ENCODE measurements around the gene PREX1. TPM values are rescaled to one million over a fixed set of nuclear protein-coding genes. Genes with fewer than 3 reads are reported as not detected.
A peak's percentile ranks its signal among the peaks of the same experiment; 100 is the strongest.

Gene PREX1
- total RNA-seq, 2 donors from 2014 or later = 132 to 167 TPM

DNA sequence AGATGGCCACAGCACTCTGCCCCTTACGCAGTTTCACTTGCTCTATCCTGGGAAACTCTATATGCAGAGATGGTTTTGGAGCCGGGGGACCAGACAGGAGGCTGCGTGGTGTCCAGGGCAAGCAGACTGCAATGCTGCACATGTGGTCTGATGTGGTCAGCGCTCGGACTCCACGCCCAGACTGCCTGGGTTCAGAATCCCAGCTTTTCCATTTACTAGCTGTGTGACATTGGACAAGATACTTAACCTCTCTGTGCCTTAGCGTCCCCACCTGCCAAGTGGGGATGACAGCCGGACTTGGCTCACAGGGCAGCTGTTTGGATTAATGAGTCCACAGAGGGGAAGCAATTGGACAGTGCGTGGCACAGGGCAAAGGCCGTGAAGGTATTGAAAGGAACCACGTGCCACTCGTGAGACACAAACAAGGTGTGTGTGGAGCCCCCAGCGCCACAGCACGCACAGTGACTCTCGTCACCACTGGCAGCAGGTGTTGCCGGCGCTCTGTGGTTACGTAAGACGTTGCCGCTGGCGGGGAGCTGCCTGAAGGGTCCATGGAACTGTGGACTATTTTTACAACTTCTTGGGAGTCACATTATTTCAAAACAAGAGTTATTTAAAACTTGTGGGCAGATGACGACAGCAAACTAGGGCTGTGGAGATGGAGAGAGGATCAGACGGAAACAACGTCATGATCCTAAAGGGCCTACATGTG is 201.4 kb downstream of the PREX1 start:
- peak; percentile 49 for DNase-seq (ENCODE audit: low spot score)
- H3K4me3 Mint-ChIP-seq = no peak overlapping the region
- no peak for ATAC-seq
- H3K27me3 Mint-ChIP-seq = no peaks in the 10 kb centered on the region
- peaks cover under 1 to 13% of the 10 kb centered on the region in 2 donors for H3K4me1 Mint-ChIP-seq (ENCODE audit: low read depth in 2 of 2)
- H3K9me3 Mint-ChIP-seq = no peaks in the 10 kb centered on the region
- H3K36me3 Mint-ChIP-seq = peaks cover 4% of the 10 kb centered on the region
- H3K27ac Mint-ChIP-seq = peak overlapping the region; percentile 59 to 88

DNA sequence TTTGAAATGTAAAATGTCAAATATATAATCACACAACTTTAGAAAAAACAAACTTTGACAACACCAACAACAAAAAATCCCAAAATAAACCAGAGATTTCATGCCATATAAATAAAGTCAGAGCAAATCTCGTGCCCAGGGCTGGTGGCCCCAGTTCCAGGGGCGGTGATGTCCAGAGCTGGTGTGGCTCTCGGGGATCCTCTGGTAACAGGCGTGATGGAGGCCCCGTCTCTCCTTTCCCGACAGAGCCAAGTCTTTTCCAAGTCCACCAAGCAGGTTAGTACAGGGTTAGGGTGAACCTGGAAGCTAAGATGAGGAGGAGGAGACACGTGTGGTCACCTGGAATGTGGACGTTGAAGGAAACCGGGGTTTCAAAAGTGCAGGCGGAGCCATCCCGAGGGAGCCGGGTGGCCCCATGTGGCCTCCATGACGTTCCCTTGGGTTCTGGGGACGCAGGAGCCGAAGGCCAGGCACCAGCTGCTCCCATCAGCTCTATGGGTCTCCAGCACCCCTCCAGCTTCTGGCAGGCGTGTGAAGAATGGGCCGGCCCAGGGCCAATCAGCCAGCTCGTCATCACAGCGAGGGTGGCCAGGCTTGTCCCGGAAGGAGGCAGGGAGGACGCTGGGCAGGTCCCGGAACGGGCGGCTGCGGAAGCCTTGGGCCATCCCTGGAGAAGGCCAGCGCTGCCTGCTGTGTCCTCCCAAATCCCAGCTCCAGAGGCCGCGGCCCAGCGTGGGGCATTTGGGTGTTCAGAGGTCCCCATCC is 202.5 kb downstream of the PREX1 start:
- H3K27ac Mint-ChIP-seq = peak overlapping the region in 1 of 2 donors; percentile 27
- no peak overlapping the region for H3K4me3 Mint-ChIP-seq
- DNase-seq (ENCODE audit: low spot score) (peak; percentile 57), ATAC-seq (no peak)
- H3K36me3 Mint-ChIP-seq = peaks cover 4% of the 10 kb centered on the region
- H3K9me3 Mint-ChIP-seq = no peaks in the 10 kb centered on the region
- H3K4me1 Mint-ChIP-seq (ENCODE audit: low read depth in 2 of 2) = peaks cover 10 to 23% of the 10 kb centered on the region in 2 donors
- no peaks in the 10 kb centered on the region for H3K27me3 Mint-ChIP-seq

DNA sequence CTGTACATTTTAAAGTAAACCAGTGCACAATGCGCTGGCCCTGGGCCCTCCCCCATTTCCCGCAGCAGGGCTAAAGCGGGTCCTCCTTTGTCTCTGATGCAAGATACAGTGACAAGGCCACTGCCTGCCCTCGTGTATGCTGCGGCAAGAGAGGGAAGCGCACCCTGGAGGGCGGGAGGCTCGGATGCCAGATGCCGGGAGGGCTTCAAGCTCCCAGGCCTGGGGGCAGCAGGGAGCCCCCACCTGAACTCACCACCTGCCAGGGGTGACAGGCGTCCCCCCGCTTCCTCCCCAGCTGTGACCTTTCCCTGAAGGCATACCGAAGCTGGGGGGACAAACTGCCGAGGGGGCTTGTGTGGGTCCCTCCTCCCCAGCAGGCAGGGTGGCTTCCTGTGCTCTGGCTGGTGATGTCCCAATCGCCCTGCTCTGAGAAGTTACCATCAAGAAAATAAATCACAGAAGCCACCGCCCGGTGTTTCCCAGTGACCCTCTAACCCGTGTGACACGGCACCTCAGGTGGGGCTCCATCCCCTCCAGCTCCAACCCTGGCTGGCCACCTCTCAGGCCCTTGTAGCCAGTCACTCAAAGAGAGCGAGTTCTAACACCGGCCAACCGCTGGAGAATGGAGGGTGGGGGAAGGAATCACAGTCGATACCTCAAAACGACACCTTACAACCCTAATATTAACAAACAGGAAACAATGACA is 203.3 kb downstream of the PREX1 start:
- Mint-ChIP-seq H3K36me3 (peaks cover 4% of the 10 kb centered on the region), H3K27me3 (no peaks in the 10 kb centered on the region), H3K4me3 (no peak overlapping the region), H3K27ac (peak overlapping the region in 1 of 2 donors; percentile 27), H3K4me1 (ENCODE audit: low read depth in 2 of 2) (peaks cover 10 to 23% of the 10 kb centered on the region in 2 donors), H3K9me3 (no peaks in the 10 kb centered on the region)
- DNase-seq (ENCODE audit: low spot score) = no peak
- ATAC-seq = no peak

DNA sequence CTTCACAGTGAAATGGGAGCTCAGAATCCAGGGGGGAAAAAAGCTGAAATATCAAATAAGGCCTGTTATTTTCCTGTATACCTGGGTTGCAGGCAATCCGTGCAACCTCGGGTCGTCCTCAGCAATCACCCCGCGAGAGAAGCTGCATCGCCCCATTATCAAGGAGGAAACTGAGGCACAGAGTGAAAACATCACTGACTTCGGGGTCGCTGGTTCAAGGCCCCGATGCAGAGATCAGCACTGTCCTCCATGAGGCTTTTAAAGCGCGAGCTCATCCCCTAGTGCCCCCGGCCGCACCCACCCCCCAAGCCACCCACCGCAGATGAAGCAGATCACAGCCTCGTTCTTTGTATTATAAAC is 203.9 kb downstream of the PREX1 start:
- no peak for DNase-seq (ENCODE audit: low spot score)
- Mint-ChIP-seq H3K4me3 (no peak overlapping the region), H3K9me3 (no peaks in the 10 kb centered on the region), H3K4me1 (ENCODE audit: low read depth in 2 of 2) (peaks cover 10 to 23% of the 10 kb centered on the region in 2 donors), H3K27ac (no peak overlapping the region), H3K36me3 (peaks cover 4% of the 10 kb centered on the region), H3K27me3 (no peaks in the 10 kb centered on the region)
- ATAC-seq = no peak

- ATAC-seq = no peak
- Mint-ChIP-seq H3K27me3 (no peaks in the 10 kb centered on the region), H3K27ac (peak overlapping the region in 1 of 2 donors; percentile 29), H3K4me1 (ENCODE audit: low read depth in 2 of 2) (peaks cover 10 to 20% of the 10 kb centered on the region in 2 donors), H3K9me3 (no peaks in the 10 kb centered on the region), H3K4me3 (no peak overlapping the region), H3K36me3 (peaks cover 4% of the 10 kb centered on the region)
- DNase-seq (ENCODE audit: low spot score) = peak; percentile 29
These were observed 204.5 kb downstream of the PREX1 start for GRCh38 chr20:48623176-48623905.

- Mint-ChIP-seq H3K36me3 (peaks cover 4% of the 10 kb centered on the region), H3K4me3 (no peak overlapping the region), H3K9me3 (no peaks in the 10 kb centered on the region), H3K4me1 (ENCODE audit: low read depth in 2 of 2) (peaks cover 10 to 20% of the 10 kb centered on the region in 2 donors), H3K27me3 (no peaks in the 10 kb centered on the region), H3K27ac (peak overlapping the region; percentile 19 to 29)
- ATAC-seq = no peak
- peak; percentile 23 for DNase-seq (ENCODE audit: low spot score)
These were observed 205.4 kb downstream of the PREX1 start for GRCh38 chr20:48622421-48622820.

DNA sequence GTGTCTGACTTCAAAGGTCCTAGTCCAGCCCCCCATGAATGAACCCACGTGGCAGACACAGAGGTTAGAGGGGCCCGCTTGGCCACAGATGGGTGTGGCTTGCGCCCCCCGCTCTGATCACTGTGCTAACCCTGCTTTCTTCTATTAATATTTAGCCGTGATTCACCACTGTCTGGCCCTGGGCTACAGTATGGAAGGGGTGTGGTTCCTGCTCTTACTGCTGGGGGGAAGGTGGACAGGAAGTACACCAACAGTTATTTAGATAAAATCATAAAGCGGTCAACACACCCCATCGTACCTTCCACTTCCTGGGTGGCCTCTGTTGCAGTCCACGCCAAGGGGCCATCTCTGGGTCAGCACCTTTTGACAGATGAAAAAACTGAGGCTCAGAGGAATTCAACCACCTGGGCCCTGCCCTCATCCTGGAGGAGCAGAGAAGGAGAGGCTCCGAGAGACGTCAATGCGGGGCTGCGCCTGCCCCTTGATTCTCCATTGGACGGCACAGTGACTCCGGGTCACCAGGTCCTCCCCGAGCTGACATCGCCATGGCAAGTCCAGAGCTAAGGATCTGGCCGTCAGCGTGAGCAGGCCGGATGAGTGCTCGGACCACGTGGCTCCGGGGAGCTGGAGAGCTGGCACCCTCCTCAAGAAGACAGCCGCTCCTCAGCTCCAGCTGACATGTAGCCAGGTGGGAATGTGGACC is 206.3 kb downstream of the PREX1 start:
- no peaks in the 10 kb centered on the region for H3K9me3 Mint-ChIP-seq
- ATAC-seq (peak; percentile 33 to 41), DNase-seq (ENCODE audit: low spot score) (peak; percentile 53)
- no peak overlapping the region for H3K4me3 Mint-ChIP-seq
- H3K4me1 Mint-ChIP-seq (ENCODE audit: low read depth in 2 of 2) = peaks cover 10 to 17% of the 10 kb centered on the region in 2 donors
- H3K27me3 Mint-ChIP-seq = no peaks in the 10 kb centered on the region
- H3K36me3 Mint-ChIP-seq = peaks cover 1% of the 10 kb centered on the region
- peak overlapping the region; percentile 19 to 68 for H3K27ac Mint-ChIP-seq

GRCh38 chr20:48620507-48621375 is 207.1 kb downstream of the PREX1 start:
- ATAC-seq = peak; percentile 76 to 77
- no peaks in the 10 kb centered on the region for H3K36me3 Mint-ChIP-seq
- DNase-seq (ENCODE audit: low spot score) = peak; percentile 69
- no peaks in the 10 kb centered on the region for H3K27me3 Mint-ChIP-seq
- peak overlapping the region; percentile 66 for H3K4me3 Mint-ChIP-seq
- peak overlapping the region; percentile 18 to 68 for H3K27ac Mint-ChIP-seq
- peaks cover 10 to 16% of the 10 kb centered on the region in 2 donors for H3K4me1 Mint-ChIP-seq (ENCODE audit: low read depth in 2 of 2)
- H3K9me3 Mint-ChIP-seq = no peaks in the 10 kb centered on the region

GRCh38 chr20:48620154-48620506 is 207.7 kb downstream of the PREX1 start:
- H3K36me3 Mint-ChIP-seq = no peaks in the 10 kb centered on the region
- no peaks in the 10 kb centered on the region for H3K27me3 Mint-ChIP-seq
- peak overlapping the region in 1 of 2 donors; percentile 18 for H3K27ac Mint-ChIP-seq
- H3K4me1 Mint-ChIP-seq (ENCODE audit: low read depth in 2 of 2) = peaks cover 10 to 16% of the 10 kb centered on the region in 2 donors
- H3K9me3 Mint-ChIP-seq = no peaks in the 10 kb centered on the region
- no peak for ATAC-seq
- peak; percentile 49 for DNase-seq (ENCODE audit: low spot score)
- H3K4me3 Mint-ChIP-seq = no peak overlapping the region

DNA sequence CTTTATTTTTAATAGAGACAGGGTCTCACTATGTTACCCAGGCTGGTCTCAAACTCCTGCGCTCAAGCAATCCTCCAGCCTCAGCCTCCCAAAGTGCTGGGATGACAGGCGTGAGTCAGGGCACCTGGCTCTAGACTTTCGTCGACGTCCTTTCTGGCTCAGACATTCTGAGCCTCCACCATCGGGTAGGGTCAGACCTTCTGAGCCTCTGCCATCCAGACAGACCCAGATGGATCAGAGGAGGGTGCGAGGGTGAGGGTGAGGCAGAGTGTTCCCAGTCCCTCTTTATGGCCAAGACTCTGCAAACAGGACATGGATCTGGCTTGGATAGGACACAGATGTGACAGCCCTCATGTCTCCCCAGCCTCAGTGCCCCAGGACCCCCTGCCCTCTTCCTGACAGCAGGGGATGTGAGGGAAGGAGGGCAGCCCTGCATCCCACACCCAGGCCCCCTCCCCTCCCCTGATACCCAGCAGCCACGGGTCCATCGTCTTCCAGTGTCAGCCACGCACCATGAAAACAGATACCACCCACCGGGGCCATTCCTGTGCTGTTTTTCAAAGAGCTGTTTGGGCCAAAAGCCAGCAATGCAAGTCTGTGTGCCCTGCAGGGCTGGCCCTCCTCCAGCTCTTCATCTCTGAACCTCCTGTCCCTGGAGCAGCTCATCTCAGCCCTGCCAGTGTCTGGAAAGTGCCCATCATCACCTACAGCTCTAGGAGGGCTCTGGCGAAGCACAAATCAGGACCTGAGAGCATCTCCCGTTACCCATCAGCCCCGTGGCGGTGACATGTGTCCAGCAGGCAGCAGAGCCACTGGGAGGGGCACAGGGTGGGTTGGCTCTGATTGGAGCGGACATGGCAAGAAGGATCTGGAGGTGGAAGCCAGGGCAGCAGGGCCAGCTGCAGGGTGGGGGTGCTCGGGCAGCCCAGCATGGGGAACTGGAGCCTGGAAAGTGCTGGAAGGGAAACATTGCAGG is 208.4 kb downstream of the PREX1 start:
- ATAC-seq (no peak), DNase-seq (ENCODE audit: low spot score) (peak; percentile 51)
- H3K4me1 Mint-ChIP-seq (ENCODE audit: low read depth in 2 of 2) = peaks cover 10 to 16% of the 10 kb centered on the region in 2 donors
- H3K27ac Mint-ChIP-seq = no peak overlapping the region
- H3K36me3 Mint-ChIP-seq = no peaks in the 10 kb centered on the region
- H3K9me3 Mint-ChIP-seq = no peaks in the 10 kb centered on the region
- H3K4me3 Mint-ChIP-seq = no peak overlapping the region
- H3K27me3 Mint-ChIP-seq = no peaks in the 10 kb centered on the region

- no peaks in the 10 kb centered on the region for H3K27me3 Mint-ChIP-seq
- ATAC-seq (no peak), DNase-seq (ENCODE audit: low spot score) (peak; percentile 32)
- no peak overlapping the region for H3K27ac Mint-ChIP-seq
- no peak overlapping the region for H3K4me3 Mint-ChIP-seq
- peaks cover 10 to 16% of the 10 kb centered on the region in 2 donors for H3K4me1 Mint-ChIP-seq (ENCODE audit: low read depth in 2 of 2)
- H3K9me3 Mint-ChIP-seq = no peaks in the 10 kb centered on the region
- no peaks in the 10 kb centered on the region for H3K36me3 Mint-ChIP-seq
These were observed 209.2 kb downstream of the PREX1 start for GRCh38 chr20:48618631-48619030.

Measured in natural killer cell treated with Interleukin-12 subunit alpha and Interleukin-12 subunit beta and Interleukin-15 and Interleukin-18, amount 100 ng/mL, for 72 hours (primary cell).